ENCODE data around the gene CGB2.
"Not testable (repeated sequence)": the region's sequence is repeated elsewhere in the genome, so short reads cannot be mapped to it uniquely, and the experiment has no call there.

The CGB2 gene

DNA sequence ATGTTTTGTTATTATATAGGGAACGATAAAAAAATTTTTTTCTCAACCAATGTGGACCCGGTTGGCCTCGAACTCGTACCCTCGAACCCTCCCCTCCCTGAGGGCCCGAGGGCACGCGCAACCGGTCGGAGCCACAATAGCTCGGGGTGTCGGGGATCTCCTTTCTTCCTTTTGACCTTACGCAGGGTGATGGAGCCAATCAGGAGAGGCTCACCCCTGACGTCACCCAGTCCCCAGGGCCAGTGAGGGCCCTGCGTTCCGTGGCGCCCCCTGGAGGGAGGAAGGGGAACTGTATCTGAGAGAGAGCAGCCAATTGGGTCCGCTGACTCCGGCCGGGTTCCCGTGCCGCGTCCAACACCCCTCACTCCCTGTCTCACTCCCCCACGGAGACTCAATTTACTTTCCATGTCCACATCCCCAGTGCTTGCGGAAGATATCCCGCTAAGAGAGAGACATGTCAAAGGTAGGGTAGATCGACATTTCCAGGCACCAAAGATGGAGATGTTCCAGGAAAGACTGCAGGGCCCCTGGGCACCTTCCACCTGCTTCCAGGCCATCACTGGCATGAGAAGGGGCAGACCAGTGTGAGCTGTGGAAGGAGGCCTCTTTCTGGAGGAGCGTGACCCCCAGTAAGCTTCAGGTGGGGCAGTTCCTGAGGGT, at the start of gene CGB2:
Gene CGB2 (plus strand): TSS at position 249 of the 660 bp plus-strand sequence. CDS start 206 bp downstream, at position 455.
- not testable (repeated sequence) for H3K27me3 ChIP-seq (ENCODE audit: control insufficient read depth in 1 of 2, insufficient read depth in 2 of 2, low read length in 2 of 2); H3K9ac ChIP-seq (ENCODE audit: low read length in 2 of 2); H3K4me1 ChIP-seq (ENCODE audit: control insufficient read depth, insufficient read depth, low read length); H3K9me3 ChIP-seq (ENCODE audit: control insufficient read depth in 2 of 2, low read length in 2 of 2); H3K36me3 ChIP-seq (ENCODE audit: control insufficient read depth in 2 of 2, insufficient read depth in 2 of 2, low read length in 2 of 2); H3K4me3 ChIP-seq (ENCODE audit: low read length in 2 of 2); H3K27ac ChIP-seq (ENCODE audit: low read length)

DNA sequence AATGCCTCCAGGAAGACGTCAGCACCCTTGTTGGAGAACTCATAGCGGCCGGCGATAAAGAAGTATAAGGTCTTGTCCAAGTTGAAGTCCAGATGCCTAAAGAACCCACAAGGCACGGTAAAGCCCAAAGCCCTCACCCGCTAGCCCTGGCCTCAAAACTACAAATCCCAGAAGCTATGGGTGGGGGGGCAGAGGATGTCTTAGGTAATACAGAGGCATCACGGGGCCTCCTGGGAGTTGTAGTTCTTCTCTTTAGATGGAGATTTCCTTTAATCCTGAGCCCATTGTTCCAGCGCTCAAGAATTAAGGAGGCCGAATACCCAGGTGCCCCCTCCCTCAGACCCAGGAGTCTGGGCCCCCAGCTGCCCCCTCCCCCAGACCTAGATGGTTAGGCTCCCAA, 49.4 kb upstream of the CGB2 start:
- H3K27ac ChIP-seq (ENCODE audit: low read length), result no peak overlapping the region
- peaks cover 13% of the 10 kb centered on the region for H3K4me1 ChIP-seq (ENCODE audit: control insufficient read depth, insufficient read depth, low read length)
- no peaks in the 10 kb centered on the region for H3K27me3 ChIP-seq (ENCODE audit: control insufficient read depth in 1 of 2, insufficient read depth in 2 of 2, low read length in 2 of 2)
- no peaks in the 10 kb centered on the region for H3K9me3 ChIP-seq (ENCODE audit: control insufficient read depth in 2 of 2, low read length in 2 of 2)
- no peak overlapping the region for H3K4me3 ChIP-seq (ENCODE audit: low read length in 2 of 2)
- H3K9ac ChIP-seq (ENCODE audit: low read length in 2 of 2), result no peak overlapping the region
- peaks cover 32 to 47% of the 10 kb centered on the region in 2 donors for H3K36me3 ChIP-seq (ENCODE audit: control insufficient read depth in 2 of 2, insufficient read depth in 2 of 2, low read length in 2 of 2)

DNA sequence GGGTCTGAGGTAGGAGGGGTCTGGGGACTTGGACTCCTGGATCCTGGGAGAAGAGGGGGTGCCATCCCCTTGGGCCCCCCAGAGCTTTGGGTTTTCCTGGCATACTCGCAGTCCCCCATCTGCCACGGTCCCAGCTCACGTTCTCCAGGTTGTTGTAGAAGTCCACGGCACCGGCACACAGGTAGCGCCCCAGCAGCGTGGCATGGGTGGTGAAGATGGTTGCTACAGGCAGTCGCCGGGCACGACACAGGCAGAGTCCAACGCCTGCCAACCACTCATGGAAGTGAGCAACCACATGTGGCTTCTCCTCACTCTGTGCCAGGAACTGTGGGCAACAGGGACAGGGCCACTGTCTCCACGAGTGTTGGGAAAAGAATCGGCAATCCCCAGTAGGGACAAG, 46.0 kb upstream of the CGB2 start:
- Histone ChIP-seq H3K36me3 (ENCODE audit: control insufficient read depth in 2 of 2, insufficient read depth in 2 of 2, low read length in 2 of 2) (peaks cover 29 to 52% of the 10 kb centered on the region in 2 donors), H3K9me3 (ENCODE audit: control insufficient read depth in 2 of 2, low read length in 2 of 2) (no peaks in the 10 kb centered on the region), H3K27me3 (ENCODE audit: control insufficient read depth in 1 of 2, insufficient read depth in 2 of 2, low read length in 2 of 2) (no peaks in the 10 kb centered on the region), H3K4me1 (ENCODE audit: control insufficient read depth, insufficient read depth, low read length) (peaks cover 8% of the 10 kb centered on the region), H3K4me3 (ENCODE audit: low read length in 2 of 2) (no peak overlapping the region), H3K9ac (ENCODE audit: low read length in 2 of 2) (no peak overlapping the region), H3K27ac (ENCODE audit: low read length) (no peak overlapping the region)

DNA sequence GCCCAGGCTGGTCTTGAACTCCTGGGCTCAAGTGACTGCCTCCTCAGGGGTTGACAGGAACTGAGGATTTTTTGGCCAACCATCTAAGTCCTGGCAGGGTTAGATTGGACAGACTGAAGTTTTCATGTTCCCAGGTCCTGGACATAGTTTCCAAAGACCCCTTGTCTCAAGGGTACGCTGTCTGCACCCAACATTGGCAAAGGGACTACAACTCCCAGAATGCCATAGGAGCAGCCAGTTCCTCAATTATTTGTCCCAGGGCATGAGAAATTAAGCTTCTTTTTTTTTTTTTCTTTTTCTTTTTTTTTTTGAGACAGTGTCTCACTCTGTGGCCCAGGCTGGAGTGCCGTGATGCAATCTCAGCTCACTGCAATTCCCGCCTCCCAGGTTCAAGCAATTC, 45.5 kb upstream of the CGB2 start:
- no peaks in the 10 kb centered on the region for H3K27me3 ChIP-seq (ENCODE audit: control insufficient read depth in 1 of 2, insufficient read depth in 2 of 2, low read length in 2 of 2)
- H3K27ac ChIP-seq (ENCODE audit: low read length), result no peak overlapping the region
- H3K4me3 ChIP-seq (ENCODE audit: low read length in 2 of 2), result no peak overlapping the region
- no peaks in the 10 kb centered on the region for H3K9me3 ChIP-seq (ENCODE audit: control insufficient read depth in 2 of 2, low read length in 2 of 2)
- H3K4me1 ChIP-seq (ENCODE audit: control insufficient read depth, insufficient read depth, low read length), result peaks cover 13% of the 10 kb centered on the region
- no peak overlapping the region for H3K9ac ChIP-seq (ENCODE audit: low read length in 2 of 2)
- peaks cover 29 to 52% of the 10 kb centered on the region in 2 donors for H3K36me3 ChIP-seq (ENCODE audit: control insufficient read depth in 2 of 2, insufficient read depth in 2 of 2, low read length in 2 of 2)

DNA sequence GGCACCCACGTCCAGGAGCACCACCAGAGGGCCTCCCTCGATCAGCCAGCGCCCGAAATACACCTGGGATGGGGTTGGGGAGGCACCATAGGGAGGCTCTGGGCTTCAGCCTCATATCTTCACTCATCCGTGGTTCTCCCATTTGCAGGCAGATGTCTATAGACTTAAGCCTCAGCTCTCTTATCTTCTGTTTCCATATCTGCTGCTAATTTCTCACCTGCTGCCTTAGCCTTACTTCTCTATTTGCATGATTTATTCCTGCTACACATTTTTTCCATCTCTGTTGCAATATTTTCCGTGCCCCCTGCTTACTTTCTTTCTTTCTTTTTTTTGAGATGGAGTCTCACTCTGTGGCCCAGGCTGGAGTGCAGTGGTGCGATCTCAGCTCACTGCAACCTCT, 44.4 kb upstream of the CGB2 start:
- peaks cover 24% of the 10 kb centered on the region for H3K4me1 ChIP-seq (ENCODE audit: control insufficient read depth, insufficient read depth, low read length)
- no peak overlapping the region for H3K27ac ChIP-seq (ENCODE audit: low read length)
- peaks cover 24 to 44% of the 10 kb centered on the region in 2 donors for H3K36me3 ChIP-seq (ENCODE audit: control insufficient read depth in 2 of 2, insufficient read depth in 2 of 2, low read length in 2 of 2)
- H3K9me3 ChIP-seq (ENCODE audit: control insufficient read depth in 2 of 2, low read length in 2 of 2), result no peaks in the 10 kb centered on the region
- no peaks in the 10 kb centered on the region for H3K27me3 ChIP-seq (ENCODE audit: control insufficient read depth in 1 of 2, insufficient read depth in 2 of 2, low read length in 2 of 2)
- no peak overlapping the region for H3K9ac ChIP-seq (ENCODE audit: low read length in 2 of 2)
- no peak overlapping the region for H3K4me3 ChIP-seq (ENCODE audit: low read length in 2 of 2)

DNA sequence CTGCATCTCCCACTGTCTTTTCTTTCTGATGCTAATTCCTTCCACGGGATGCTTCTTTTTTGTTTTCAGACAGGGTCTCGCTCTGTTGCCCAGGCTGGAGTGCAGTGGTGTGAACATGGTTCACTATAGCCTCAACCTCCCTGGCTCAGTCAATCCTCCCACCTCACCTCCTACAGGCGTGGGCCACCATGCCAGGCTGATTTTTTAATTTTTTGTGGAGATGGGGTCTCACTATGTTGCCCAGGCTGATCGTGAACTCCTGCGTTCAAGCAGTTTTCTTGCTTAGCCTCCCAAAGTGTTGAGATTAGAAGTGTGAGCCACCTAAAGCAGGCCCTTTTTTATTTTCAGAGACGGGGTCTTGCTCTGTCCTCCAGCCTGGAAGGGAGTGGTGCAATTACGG, 43.4 kb upstream of the CGB2 start:
- no peaks in the 10 kb centered on the region for H3K27me3 ChIP-seq (ENCODE audit: control insufficient read depth in 1 of 2, insufficient read depth in 2 of 2, low read length in 2 of 2)
- H3K36me3 ChIP-seq (ENCODE audit: control insufficient read depth in 2 of 2, insufficient read depth in 2 of 2, low read length in 2 of 2), result peaks cover 24 to 36% of the 10 kb centered on the region in 2 donors
- peaks cover 28% of the 10 kb centered on the region for H3K4me1 ChIP-seq (ENCODE audit: control insufficient read depth, insufficient read depth, low read length)
- H3K4me3 ChIP-seq (ENCODE audit: low read length in 2 of 2), result no peak overlapping the region
- H3K27ac ChIP-seq (ENCODE audit: low read length), result no peak overlapping the region
- H3K9me3 ChIP-seq (ENCODE audit: control insufficient read depth in 2 of 2, low read length in 2 of 2), result no peaks in the 10 kb centered on the region
- H3K9ac ChIP-seq (ENCODE audit: low read length in 2 of 2), result no peak overlapping the region

DNA sequence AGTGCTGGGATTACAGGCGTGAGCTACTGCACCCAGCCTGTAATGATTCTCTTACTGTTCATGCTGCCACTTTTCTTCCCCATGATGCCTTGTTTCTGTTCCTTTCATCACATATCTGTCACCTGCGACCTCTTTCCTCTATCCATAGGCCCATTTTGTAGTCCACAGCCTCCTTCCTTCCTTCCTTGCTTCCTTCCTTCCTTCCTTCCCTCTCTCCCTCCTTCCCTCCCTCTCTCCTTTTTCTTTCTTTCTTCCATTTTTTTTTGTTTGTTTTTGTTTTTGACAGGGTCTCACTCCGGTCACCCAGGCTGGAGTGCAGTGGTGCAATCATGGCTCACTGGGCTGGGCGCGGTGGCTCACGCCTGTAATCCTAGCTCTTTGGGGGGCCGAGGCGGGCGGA, 42.8 kb upstream of the CGB2 start:
- Histone ChIP-seq H3K27ac (ENCODE audit: low read length) (no peak overlapping the region), H3K27me3 (ENCODE audit: control insufficient read depth in 1 of 2, insufficient read depth in 2 of 2, low read length in 2 of 2) (no peaks in the 10 kb centered on the region), H3K36me3 (ENCODE audit: control insufficient read depth in 2 of 2, insufficient read depth in 2 of 2, low read length in 2 of 2) (peaks cover 24 to 33% of the 10 kb centered on the region in 2 donors), H3K4me3 (ENCODE audit: low read length in 2 of 2) (no peak overlapping the region), H3K9ac (ENCODE audit: low read length in 2 of 2) (no peak overlapping the region), H3K9me3 (ENCODE audit: control insufficient read depth in 2 of 2, low read length in 2 of 2) (no peaks in the 10 kb centered on the region), H3K4me1 (ENCODE audit: control insufficient read depth, insufficient read depth, low read length) (peaks cover 28% of the 10 kb centered on the region)

DNA sequence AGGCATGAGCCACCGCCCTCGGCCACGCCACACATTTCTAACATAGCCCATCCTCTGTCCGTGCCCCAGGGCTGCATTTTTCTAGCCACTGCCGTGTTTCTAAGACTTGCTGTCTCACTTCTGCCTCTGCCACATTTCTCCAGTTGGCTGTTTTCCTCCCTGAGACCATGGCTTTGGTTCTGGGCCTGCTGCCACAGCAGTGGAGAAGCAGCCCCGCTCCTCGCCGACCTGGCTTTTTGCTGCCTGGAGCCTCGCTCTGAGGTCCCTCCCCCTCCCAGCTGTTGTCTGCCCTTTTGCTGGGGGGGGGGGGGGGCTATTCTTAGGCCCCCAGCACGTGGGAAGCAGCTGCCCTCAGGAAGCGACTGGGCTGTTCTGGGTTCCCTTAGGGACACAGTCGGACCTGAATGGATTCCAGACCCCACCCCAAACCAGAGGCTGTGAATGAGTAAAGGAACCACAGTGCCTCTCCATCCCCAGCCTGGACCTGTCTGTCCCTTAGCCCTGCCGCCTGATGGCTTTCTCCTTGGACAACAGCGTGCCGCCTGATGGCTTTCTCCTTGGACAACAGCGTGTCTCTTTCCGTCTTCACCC, 41.9 kb upstream of the CGB2 start:
- Histone ChIP-seq H3K9ac (ENCODE audit: low read length in 2 of 2) (no peak overlapping the region), H3K4me3 (ENCODE audit: low read length in 2 of 2) (no peak overlapping the region), H3K36me3 (ENCODE audit: control insufficient read depth in 2 of 2, insufficient read depth in 2 of 2, low read length in 2 of 2) (peaks cover 21 to 30% of the 10 kb centered on the region in 2 donors), H3K27me3 (ENCODE audit: control insufficient read depth in 1 of 2, insufficient read depth in 2 of 2, low read length in 2 of 2) (no peaks in the 10 kb centered on the region), H3K9me3 (ENCODE audit: control insufficient read depth in 2 of 2, low read length in 2 of 2) (no peaks in the 10 kb centered on the region), H3K27ac (ENCODE audit: low read length) (no peak overlapping the region), H3K4me1 (ENCODE audit: control insufficient read depth, insufficient read depth, low read length) (peaks cover 36% of the 10 kb centered on the region)

DNA sequence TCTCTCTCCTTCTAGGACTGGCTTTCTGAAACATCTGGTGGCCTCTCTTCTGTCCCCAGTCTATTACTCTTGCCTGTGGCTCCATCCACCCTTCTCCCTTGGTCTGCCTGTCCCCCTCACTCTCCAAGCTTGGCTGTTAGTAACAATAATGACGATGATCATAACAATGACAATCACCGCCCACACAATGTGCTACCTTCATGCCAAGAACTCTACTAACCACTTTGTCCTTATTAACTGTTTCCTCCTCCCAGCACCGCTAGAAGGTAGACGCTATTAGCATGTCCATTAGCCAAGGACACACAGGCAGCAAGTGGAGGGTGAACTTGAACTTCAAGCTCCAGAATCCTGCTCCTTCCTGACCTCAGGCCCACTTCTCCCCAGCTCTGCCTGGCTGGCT, 41.3 kb upstream of the CGB2 start:
- peaks cover 15 to 24% of the 10 kb centered on the region in 2 donors for H3K36me3 ChIP-seq (ENCODE audit: control insufficient read depth in 2 of 2, insufficient read depth in 2 of 2, low read length in 2 of 2)
- H3K9me3 ChIP-seq (ENCODE audit: control insufficient read depth in 2 of 2, low read length in 2 of 2), result no peaks in the 10 kb centered on the region
- H3K9ac ChIP-seq (ENCODE audit: low read length in 2 of 2), result peak overlapping the region in 1 of 2 donors; percentile 36
- H3K27ac ChIP-seq (ENCODE audit: low read length), result no peak overlapping the region
- no peaks in the 10 kb centered on the region for H3K27me3 ChIP-seq (ENCODE audit: control insufficient read depth in 1 of 2, insufficient read depth in 2 of 2, low read length in 2 of 2)
- peaks cover 39% of the 10 kb centered on the region for H3K4me1 ChIP-seq (ENCODE audit: control insufficient read depth, insufficient read depth, low read length)
- no peak overlapping the region for H3K4me3 ChIP-seq (ENCODE audit: low read length in 2 of 2)

DNA sequence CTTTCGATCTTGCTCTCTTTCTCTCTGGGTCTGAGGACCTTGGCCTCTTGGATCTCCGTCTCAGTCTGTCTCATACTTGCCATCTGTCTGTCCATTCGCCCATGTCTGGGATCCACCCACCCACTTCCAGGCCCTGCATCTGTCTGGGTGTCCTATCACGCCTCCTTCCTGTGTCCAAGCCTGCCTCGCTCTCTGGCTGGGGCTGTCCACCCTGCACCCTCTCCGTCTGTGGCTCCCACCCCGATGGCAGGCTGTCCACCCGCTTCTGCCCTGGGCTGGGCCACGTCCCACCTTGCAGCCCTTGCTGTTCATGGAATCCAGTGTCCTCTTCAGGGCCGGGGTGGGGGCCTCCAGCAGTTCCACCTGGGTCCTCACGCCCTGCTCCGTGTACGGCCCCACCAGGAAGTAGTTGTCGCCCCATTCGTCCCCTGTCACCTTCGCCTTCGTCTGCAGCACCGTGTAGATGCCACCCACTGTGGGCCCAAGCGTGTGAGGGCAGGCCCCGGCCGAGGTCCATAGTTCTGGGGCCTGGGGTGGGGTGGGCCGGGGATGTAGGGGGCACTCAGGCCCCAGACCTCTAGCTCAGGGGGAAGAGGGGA, 40.6 kb upstream of the CGB2 start:
- H3K9ac ChIP-seq (ENCODE audit: low read length in 2 of 2), result peak overlapping the region; percentile 42 to 93
- H3K36me3 ChIP-seq (ENCODE audit: control insufficient read depth in 2 of 2, insufficient read depth in 2 of 2, low read length in 2 of 2), result peaks cover 8 to 16% of the 10 kb centered on the region in 2 donors
- H3K27me3 ChIP-seq (ENCODE audit: control insufficient read depth in 1 of 2, insufficient read depth in 2 of 2, low read length in 2 of 2), result no peaks in the 10 kb centered on the region
- peak overlapping the region; percentile 92 for H3K27ac ChIP-seq (ENCODE audit: low read length)
- H3K9me3 ChIP-seq (ENCODE audit: control insufficient read depth in 2 of 2, low read length in 2 of 2), result no peaks in the 10 kb centered on the region
- H3K4me1 ChIP-seq (ENCODE audit: control insufficient read depth, insufficient read depth, low read length), result peaks cover 39% of the 10 kb centered on the region
- H3K4me3 ChIP-seq (ENCODE audit: low read length in 2 of 2), result peak overlapping the region in 1 of 2 donors; percentile 99

Data from stomach smooth muscle (tissue), 2 donors.